Right hindlimb (tissue), 1 donor: ENCODE results near the gene SMYD1.

Source experiments
- DNase-seq: peaks from one replicate; pipeline ENCODE4 v3.0.0-alpha.2; 2018

The SMYD1 gene

GRCh38 chr2:88123975-88124917, 56.6 kb downstream of the SMYD1 start:
- DNase-seq: no peak

GRCh38 chr2:88125344-88125923, 57.8 kb downstream of the SMYD1 start:
- no peak for DNase-seq

- DNase-seq: no peak
Observed at GRCh38 chr2:88125924-88126771, 58.5 kb downstream of the SMYD1 start.

DNA sequence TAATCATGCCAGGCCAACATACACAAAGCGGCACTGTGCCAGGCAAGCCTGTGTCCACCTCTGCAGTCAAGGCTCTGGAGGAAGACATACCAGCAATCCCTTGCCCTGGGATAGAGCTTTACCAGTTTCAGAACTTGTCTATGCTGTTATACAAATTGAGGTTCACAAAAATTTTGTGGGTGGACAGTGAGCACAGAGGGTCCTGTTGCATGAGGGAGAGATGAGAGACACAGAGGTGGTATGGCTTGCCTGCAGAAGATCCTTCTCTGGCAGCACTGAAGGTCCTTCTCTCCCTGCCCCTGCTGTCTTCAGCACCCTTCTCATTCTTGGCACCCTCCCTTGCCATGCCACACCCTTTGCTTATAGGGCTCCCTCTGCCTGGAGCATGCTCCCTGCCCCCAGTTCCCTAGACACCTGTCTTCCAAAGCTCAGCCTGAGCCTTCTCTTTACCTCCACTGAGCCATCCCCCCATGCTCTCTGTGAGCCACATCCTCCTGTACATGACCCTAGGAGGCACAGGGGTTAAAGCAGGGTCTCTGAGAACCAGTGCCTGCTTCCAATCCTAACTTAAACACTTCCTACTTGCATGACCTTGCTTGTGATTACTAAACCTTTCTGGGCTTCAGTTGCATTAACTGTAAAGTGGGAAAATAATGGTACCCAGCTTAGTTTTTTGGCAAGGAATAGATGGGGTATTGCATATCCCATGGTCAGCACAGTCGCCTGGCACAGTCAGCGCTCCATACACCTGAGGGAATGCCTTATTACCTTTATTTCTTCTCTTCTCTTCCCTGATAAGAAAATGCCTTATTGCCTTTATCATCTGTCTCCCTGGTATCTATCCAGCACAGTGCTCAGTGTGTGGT, 59.4 kb downstream of the SMYD1 start:
- no peak for DNase-seq

DNA sequence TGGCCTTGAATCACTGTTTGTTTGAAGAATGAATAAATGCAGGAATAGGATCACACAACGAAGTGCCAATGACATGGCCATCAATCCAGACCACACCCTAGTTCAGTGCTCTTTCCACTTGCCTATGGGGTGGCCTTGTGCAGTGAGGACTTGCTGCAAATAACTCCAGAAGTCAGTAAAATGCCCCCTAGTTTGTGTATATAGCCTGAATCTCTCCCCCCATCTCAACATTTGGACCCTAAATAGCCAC, 59.9 kb downstream of the SMYD1 start:
- DNase-seq: no peak

GRCh38 chr2:88127888-88128653, 60.4 kb downstream of the SMYD1 start, which contains the start of gene FABP1:
FABP1 (minus strand) TSS chr2:88128062; CDS start chr2:88128017, 45 bp downstream.
- DNase-seq: no peak

DNA sequence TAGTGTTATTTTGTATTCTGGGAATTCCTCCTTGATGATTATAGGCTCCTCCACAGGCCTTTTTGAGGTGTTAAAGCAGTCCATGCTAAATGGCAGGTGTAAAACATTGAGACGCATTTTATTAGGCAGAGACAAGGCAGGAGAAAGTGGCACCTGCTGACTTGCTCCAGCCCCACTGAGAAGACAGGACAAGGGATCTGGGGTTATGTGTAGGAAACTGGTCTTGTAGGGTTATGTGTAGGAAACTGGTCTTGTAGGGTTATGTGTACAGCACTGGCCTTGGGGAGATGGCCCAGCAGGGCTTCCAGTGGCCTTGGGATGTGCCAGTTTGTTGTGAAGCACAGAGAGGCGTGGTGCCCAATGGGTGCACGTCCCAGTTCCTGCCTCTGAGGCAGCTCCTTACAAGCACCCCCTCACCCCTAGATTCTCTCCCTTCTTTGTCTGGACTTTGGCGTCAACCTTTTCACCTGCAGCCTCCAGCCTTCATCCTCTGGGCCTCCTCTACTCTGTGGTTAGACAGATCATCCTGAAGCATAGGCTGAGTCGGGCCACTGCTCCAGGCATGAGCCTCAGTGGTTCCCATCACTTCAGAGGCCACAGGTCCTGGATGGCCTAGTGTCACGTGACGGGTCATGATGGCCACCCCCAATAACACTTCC, 61.2 kb downstream of the SMYD1 start:
- no peak for DNase-seq

DNA sequence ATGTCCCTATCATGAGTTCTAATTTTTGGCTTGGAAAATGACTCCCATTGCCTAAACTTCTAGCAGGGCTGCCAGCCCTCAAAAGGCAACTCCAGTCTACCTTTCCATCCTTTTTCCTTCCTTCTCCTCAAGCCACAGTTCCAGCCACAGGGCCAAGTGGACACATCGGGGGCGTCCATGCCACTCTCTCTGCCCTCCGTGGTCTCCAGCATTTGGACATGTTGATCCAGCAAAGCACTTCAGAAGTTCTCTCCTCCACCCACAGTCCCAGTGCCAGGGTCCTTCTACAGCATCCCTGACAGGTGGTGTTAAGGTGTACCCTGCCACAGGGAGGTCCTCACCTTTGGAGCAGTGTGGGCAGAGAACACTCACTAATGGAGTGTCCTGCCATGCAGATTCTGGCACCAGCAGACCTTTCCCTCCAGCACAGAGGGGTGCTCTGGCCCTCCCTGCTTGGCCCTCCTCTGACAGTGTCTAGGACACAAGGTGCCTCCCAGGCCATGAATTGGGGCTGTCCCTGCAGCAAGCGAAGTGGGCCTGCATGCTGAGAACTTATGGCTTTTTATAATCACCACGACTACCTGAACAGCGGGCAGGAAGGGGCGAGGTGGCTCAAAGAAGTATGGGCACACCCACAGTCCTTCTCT, 61.8 kb downstream of the SMYD1 start:
- DNase-seq: no peak

DNA sequence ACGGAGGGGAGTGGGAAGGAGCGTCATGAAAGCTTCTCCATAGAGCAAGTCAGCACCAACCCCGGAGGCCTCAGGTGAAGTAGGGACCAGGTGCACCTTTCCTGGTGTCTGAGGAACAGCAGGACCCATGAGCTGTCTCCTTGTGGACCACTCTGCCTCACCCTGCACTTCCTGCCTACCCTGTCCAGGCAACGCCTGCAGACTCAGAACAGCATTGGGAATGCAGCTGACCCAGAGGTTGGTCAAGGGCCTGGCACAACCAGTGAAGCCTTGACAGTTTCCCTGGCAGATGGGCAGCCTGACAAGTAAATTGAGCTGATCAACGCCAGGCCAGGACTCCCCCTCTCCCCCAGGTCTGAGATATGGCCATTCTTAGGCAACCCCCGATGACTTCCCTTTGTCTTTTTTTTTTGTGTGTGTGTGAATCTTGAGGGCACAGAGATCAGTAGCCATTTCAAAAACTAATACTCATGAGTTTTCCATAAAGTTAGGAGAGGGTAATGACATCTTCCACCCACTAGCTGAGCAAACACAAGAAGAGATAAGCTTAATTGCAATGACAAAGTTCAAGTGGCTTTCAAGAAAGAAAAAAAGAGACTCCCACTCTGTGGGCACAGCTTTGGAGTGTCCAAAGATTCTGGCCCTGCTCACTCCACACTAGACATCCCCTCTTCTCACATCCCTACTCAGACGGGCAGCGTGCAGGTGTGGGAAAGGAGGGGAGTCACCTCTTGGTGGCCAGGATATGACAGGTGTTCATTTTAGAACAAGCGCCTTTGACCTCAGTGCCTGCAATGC, 63.8 kb downstream of the SMYD1 start:
- no peak for DNase-seq

GRCh38 chr2:88131999-88132368, 64.4 kb downstream of the SMYD1 start:
- no peak for DNase-seq

DNA sequence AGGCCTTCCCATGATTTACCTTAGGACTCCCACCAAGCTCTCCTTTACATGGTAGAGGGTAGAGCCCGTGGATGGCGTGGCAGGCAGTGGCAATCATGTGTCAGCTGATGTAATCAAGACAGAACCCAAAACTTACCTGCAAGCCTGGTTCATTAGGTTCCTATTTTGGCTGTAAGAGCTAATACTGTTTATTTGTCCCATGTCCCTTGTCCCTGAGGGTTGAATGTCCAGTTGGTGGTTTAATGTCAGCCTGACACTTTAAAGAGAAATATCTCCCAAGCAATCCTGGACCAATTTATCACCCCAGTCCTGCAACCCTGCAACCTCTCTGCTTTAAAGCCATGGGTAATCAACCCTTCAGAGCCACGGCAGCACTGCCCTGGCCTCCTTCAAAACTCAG, 66.2 kb downstream of the SMYD1 start:
- DNase-seq: no peak

DNA sequence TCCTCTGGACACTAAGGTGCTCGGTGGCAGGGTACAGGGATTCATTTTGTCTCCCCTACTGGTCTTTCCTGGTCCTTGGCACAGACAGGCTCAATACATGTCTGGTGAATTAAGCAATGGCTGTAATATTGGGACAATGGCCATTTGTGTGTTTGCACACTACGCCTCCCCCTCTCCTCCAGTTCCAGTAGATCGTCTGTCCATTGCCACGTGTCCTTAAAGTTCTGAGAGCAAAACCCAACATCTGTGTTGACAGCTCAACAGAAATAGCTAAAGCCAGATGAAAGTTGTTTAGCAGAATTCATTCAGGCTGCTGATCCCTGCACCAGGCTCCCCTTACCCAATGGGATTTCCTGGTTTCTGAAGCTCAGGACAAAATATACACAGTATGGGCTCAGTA, 69.2 kb downstream of the SMYD1 start:
- no peak for DNase-seq

DNA sequence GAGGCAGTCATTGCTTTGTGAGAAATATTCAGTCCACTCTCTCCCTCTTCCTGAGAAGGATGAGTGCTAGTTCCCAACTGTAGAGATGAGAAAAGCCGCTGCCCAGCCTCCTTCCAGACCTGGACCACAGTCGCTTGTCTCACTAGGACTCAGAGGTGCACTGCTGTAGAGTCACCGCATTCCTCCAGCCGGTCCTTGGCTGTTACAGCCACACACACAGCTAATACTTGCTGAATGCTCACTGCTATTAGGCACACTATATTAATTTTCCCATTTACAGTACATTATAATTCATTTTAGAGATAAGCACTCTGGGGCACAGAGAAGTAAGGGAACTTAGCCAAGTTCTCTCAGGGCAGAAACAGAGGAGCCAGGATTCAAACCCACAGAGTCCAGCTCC, 70.2 kb downstream of the SMYD1 start:
- DNase-seq: no peak

DNA sequence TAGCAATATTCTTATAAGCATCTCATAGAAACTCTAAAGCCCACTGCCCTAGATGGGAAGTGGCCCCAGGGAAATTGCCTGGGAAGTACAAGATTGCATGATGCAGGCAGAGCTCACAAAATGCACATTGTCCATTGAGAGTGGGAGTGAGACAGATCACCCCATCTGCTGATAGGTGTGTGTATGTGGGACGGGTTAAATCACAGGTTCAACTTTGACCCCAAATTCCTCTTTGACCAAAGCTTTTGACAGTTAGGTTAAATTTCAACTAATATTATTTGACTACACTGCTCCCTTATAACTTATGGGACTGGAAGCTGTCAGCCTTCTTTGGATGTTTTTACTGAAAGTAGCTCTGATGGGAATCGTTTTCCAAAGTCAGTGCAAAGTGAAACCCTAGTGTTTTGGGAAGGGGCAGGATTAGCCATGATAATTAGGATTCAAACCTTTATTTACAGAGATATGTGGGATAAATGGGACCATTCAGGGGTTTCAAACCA, 71.6 kb downstream of the SMYD1 start:
- no peak for DNase-seq

DNA sequence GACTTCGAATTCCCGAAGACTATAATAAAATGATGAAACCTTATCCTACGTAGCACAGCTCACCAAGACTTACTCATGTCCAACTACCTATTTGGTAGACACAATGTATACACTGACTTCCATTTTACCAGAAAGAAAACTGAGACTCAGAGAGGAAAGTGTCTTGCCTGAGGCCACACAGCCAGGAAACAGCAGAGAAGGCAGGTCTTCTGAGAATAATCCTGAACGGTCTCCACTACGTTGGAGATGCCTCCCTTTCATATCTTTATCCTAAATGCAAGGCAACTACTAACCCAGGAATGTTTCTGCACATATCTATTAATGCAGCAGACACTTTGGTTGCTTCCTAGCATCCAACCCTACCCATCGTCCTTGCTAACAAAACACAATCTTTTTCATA, 72.2 kb downstream of the SMYD1 start:
- no peak for DNase-seq

DNA sequence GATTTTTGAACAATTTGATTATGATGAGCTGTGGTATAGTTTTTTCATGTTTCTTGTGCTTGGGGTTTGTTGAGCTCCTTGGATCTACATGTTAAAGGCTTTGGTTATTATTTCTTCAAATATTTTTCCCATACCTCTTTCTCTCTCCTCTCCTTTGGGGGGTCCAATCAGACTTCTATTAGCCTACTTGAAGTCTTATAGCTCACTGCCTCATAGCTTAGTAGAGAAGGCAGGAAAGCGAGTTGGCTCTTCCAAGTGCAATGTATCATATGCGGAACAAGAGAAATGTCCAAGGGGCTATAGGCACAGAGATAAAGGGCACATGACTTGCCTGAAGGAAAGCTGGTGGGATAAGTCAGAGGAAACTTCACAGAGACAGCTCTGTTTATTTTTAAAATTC, 74.3 kb downstream of the SMYD1 start:
- no peak for DNase-seq

DNA sequence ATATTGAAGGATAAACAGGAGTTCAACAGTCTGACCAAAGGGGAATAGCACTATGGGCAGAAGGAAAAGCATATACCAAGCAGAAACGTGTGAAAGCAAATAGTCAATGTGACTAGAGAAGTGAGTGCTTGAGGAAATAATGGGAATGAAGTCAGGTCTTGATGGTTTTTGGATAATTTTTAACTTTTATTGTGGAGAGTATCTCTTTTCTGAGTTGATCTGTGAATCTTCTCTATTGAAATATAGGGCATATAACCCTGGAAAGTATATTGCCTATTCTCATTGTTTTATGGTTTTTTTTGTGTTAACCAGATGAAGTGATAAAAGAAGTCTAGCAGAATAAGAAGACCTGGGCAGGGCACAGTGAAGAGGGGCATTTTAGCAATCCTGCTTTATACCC, 76.6 kb downstream of the SMYD1 start:
- DNase-seq: no peak

GRCh38 chr2:88144914-88145497, 77.4 kb downstream of the SMYD1 start:
- DNase-seq: no peak

DNA sequence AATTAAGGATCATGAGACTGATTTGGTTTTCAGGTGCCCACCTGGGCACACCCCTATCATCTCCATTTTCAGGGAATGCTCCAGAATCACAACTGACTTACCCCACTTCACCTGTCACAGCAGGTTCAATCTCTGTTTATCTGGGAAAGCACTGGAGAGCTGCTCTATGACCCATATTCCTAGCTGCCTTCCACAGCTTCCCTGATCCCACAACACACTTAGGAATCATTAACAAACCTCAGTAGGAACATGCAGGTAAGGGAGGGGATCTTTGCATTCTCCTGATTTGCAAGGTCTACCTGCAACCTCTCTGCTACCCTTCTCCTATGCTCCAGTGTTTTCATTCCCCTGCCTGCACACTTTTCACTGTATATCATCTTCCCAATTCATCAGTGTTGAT, 79.0 kb downstream of the SMYD1 start:
- no peak for DNase-seq
